Bronchus fibroblast of lung (primary cell): ENCODE results near the gene SAG. TPM values are rescaled to one million over a fixed set of nuclear protein-coding genes. Genes with fewer than 3 reads are reported as not detected.

ENCODE experiments used
- total RNA-seq: library from RNA; depleted of rRNA; stranded (reverse); fragments of >200 nt; gene quantifications from 2 replicates; pipeline ENCODE4 v1.2.3, GENCODE V29; 2015

SAG gene
- not detected in 2 replicates for total RNA-seq

GRCh38 chr2:233307565-233307964 is at the start of gene SAG:
Gene SAG (plus strand): TSS chr2:233307816. CDS start chr2:233309190, 1,374 bp downstream.

GRCh38 chr2:233353769-233354499 is 46.3 kb downstream of the SAG start, which contains the start of gene DGKD:
Gene DGKD (plus strand): TSS chr2:233354494. CDS start chr2:233354519, 25 bp downstream.

Other genes with a start within 250 kb of the SAG start
- gene INPP5D, start 247.5 kb upstream of the SAG start, total RNA-seq: 0.15 and 1.0 TPM in 2 replicates
- 14.3 and 16.4 TPM in 2 replicates for gene ATG16L1, start 56.1 kb upstream of the SAG start, total RNA-seq
- gene DGKD, start 46.7 kb downstream of the SAG start, total RNA-seq: 6.4 and 6.8 TPM in 2 replicates